Measurements from ENCODE around the gene LAMB1. TPM values are rescaled to one million over a fixed set of nuclear protein-coding genes. Genes with fewer than 3 reads are reported as not detected.

Gene LAMB1
- total and polyA plus RNA-seq, 2 of the 13 experiments (the other 11 are each of a cell fraction or from before 2014, with no cell fraction given), result 109 to 124 TPM

- TF ChIP-seq MNT (IDR thresholded peaks at IDR 0.05) (no peak), FOXA1 (IDR thresholded peaks at IDR 0.05) (no peak), FOXA1 (CRISPR knock-in tag; IDR thresholded peaks at IDR 0.05) (0 out of 2 replicates have a peak, but pooled peaks have one; percentile 17), ISL2 (CRISPR knock-in tag; IDR thresholded peaks at IDR 0.05) (0 out of 2 replicates have a peak, but pooled peaks have one; percentile 49), KLF6 (CRISPR knock-in tag; IDR thresholded peaks at IDR 0.05) (no peak), ZNF337 (CRISPR knock-in tag; IDR thresholded peaks at IDR 0.05; ENCODE audit: borderline replicate concordance, low read depth) (no peak), ZNF597 (CRISPR knock-in tag; IDR thresholded peaks at IDR 0.05) (no peak), SALL2 (CRISPR knock-in tag; IDR thresholded peaks at IDR 0.05) (no peak), ATF7 (IDR thresholded peaks at IDR 0.05) (no peak), ATF7 (CRISPR knock-in tag; IDR thresholded peaks at IDR 0.05) (no peak), PHB2 (IDR thresholded peaks at IDR 0.05; ENCODE audit: partially characterized antibody) (no peak), RXRA (CRISPR knock-in tag; IDR thresholded peaks at IDR 0.05) (peak; percentile 36; the same call in 1 of the 2 replicates), DPF2 (CRISPR knock-in tag; IDR thresholded peaks at IDR 0.05; ENCODE audit: borderline replicate concordance, low read depth) (0 out of 2 replicates have a peak, but pooled peaks have one; percentile 13), ZNF292 (CRISPR knock-in tag; IDR thresholded peaks at IDR 0.05; ENCODE audit: borderline replicate concordance, low read depth) (0 out of 2 replicates have a peak, but pooled peaks have one; percentile 28), ZNF18 (CRISPR knock-in tag; IDR thresholded peaks at IDR 0.05; ENCODE audit: insufficient replicate concordance) (no peak), TEAD2 (CRISPR knock-in tag; IDR thresholded peaks at IDR 0.05) (no peak), ZBED4 (CRISPR knock-in tag; IDR thresholded peaks at IDR 0.05; ENCODE audit: borderline replicate concordance) (no peak), ZNF10 (CRISPR knock-in tag; IDR thresholded peaks at IDR 0.05; ENCODE audit: borderline replicate concordance, low read depth) (no peak), JUNB (CRISPR knock-in tag; IDR thresholded peaks at IDR 0.05; ENCODE audit: borderline replicate concordance) (no peak), BORCS8-MEF2B (CRISPR knock-in tag; IDR thresholded peaks at IDR 0.05) (no peak), GPN1 (CRISPR knock-in tag; IDR thresholded peaks at IDR 0.05; ENCODE audit: borderline replicate concordance) (no peak), FOXM1 (CRISPR knock-in tag; IDR thresholded peaks at IDR 0.05) (no peak)
Measured at GRCh38 chr7:107995184-107996071, 7.5 kb downstream of the LAMB1 start (continued).

Data from HepG2 (cell line).